K562 (cell line): Measurements from ENCODE around the gene RAP1GDS1. TPM values are rescaled to one million over a fixed set of nuclear protein-coding genes. Genes with fewer than 3 reads are reported as not detected.

Experiments used
- ATAC-seq: fragments of 200-7000 bp; cut with Tn5 transposase; 3 replicates; pipeline ENCODE4 v1.9.1; 2020; ENCODE audit warnings: moderate library complexity
- BruUV-seq: library from RNA; stranded (reverse); fragments of 400-500 nt; replicated peaks from 2 replicates; lab custom pipeline; 2021; lab: Mats Ljungman, UMichigan
- CTCF ChIA-PET: fragments of 300-600 bp; formaldehyde crosslinking; extraction: SDS; loops from one replicate; lab custom pipeline; 2021; ENCODE audit warnings: low intra/inter-chr PET ratio; lab: Yijun Ruan, JAX
- POLR2A ChIA-PET: fragments of 300-600, 350-650 bp; sonication (Branson Sonifier 250); formaldehyde crosslinking; extraction: SDS; loops from one replicate; lab custom pipeline; 2021; ENCODE audit warnings: antibody characterized with exemption, inconsistent platforms; lab: Yijun Ruan, JAX
- DNase-seq, 4 experiments: peaks; one replicate each; pipeline versions ENCODE4 v3.0.0 to v3.0.0-alpha.2; 2011 to 2018; ENCODE audit warnings: low spot score in 3 of 4, mixed read lengths in 3 of 4; ENCODE audit errors: extremely low read depth in 1 of 4
- FAIRE-seq: peaks from 2 replicates; lab custom pipeline; 2011; peaks lifted over from hg19 to GRCh38; lab: Jason Lieb, UNC
- H2AFZ ChIP-seq: 2 replicates; pipeline ENCODE4 v1.6.0; 2011; ENCODE audit warnings: low read depth, low read length, control low read depth, inconsistent platforms
- H3K27ac ChIP-seq: fragments of 200-600 bp; 3 replicates; pipeline ENCODE4 v1.8.0; 2011; ENCODE audit warnings: low read depth, mild to moderate bottlenecking, control low read depth, inconsistent platforms, low read length, moderate library complexity, mixed read lengths; ENCODE audit errors: extremely low read depth
- H3K27me3 ChIP-seq, 2 experiments: fragments of 300-600 bp in 1 of 2; 2 replicates in 1 of 2; 3 replicates in 1 of 2; pipeline versions ENCODE4 v1.6.0 to v1.8.0; 2011; ENCODE audit warnings: inconsistent platforms in 2 of 2, low read length in 2 of 2, mild to moderate bottlenecking in 1 of 2, mixed read lengths in 1 of 2, moderate library complexity in 1 of 2; ENCODE audit not compliant: control insufficient read depth in 2 of 2, insufficient read depth in 2 of 2
- H3K36me3 ChIP-seq: fragments of 300-600 bp; 3 replicates; pipeline ENCODE4 v1.8.0; 2011; ENCODE audit warnings: mild to moderate bottlenecking, low read length, inconsistent platforms; ENCODE audit not compliant: control insufficient read depth, insufficient read depth
- H3K4me1 ChIP-seq, 2 experiments: fragments of 200-600 bp in 1 of 2; replicated peaks in 1 of 2; 2 replicates in 1 of 2; 3 replicates in 1 of 2; pipeline versions ENCODE4 v1.5.1 to v1.8.0; 2011; ENCODE audit warnings: inconsistent platforms in 2 of 2, low read length in 2 of 2, mild to moderate bottlenecking in 1 of 2, mixed read lengths in 1 of 2, moderate library complexity in 1 of 2; ENCODE audit not compliant: control insufficient read depth in 2 of 2, insufficient read depth in 2 of 2
- H3K4me2 ChIP-seq: 2 replicates; pipeline ENCODE4 v1.6.1; 2011; ENCODE audit warnings: low read length, control low read depth, inconsistent platforms, mixed read lengths; ENCODE audit not compliant: insufficient read depth
- H3K4me3 ChIP-seq: fragments of 200-600 bp; sonication (generic), shearing (Covaris generic); 2 replicates; pipeline ENCODE4 v1.5.1; 2016; ENCODE audit warnings: control low read depth, inconsistent platforms
- H3K79me2 ChIP-seq: fragments of 200-600 bp; 3 replicates; pipeline ENCODE4 v1.8.0; 2011; ENCODE audit warnings: low read length, inconsistent platforms; ENCODE audit not compliant: control insufficient read depth, insufficient read depth
- H3K9ac ChIP-seq, 2 experiments: 2 replicates each; pipeline versions ENCODE4 v1.6.0 to v1.6.1; 2011; ENCODE audit warnings: low read depth in 2 of 2, low read length in 2 of 2, control low read depth in 1 of 2, inconsistent platforms in 1 of 2, mild to moderate bottlenecking in 1 of 2, mixed read lengths in 1 of 2; ENCODE audit not compliant: insufficient read depth in 1 of 2
- H3K9me1 ChIP-seq: one replicate; pipeline ENCODE4 v1.6.0; 2011; ENCODE audit warnings: inconsistent platforms, mild to moderate bottlenecking, low read length, moderate library complexity; ENCODE audit not compliant: control insufficient read depth, insufficient read depth
- H3K9me3 ChIP-seq: replicated peaks from 2 replicates; pipeline ENCODE4 v1.5.1; 2011; ENCODE audit warnings: low read depth, low read length, inconsistent platforms; ENCODE audit not compliant: control insufficient read depth, insufficient read depth
- H4K20me1 ChIP-seq: replicated peaks from 2 replicates; pipeline ENCODE4 v1.6.1; 2011; ENCODE audit warnings: low read length, inconsistent platforms, mixed read lengths; ENCODE audit not compliant: control insufficient read depth, insufficient read depth
- BCL6 ChIP-seq: fragments of 250-450 bp; sonication (Bioruptor Pico); IDR thresholded peaks from 2 replicates; pipeline ENCODE4 v1.4.0; 2020
- ERF ChIP-seq: fragments of 450-650 bp; formaldehyde crosslinking; IDR thresholded peaks from 2 replicates; pipeline ENCODE4 v1.4.0; 2020; ENCODE audit warnings: mild to moderate bottlenecking, mixed read lengths
- FOXM1 ChIP-seq, 2 experiments: fragments of 450-650 bp in 1 of 2; sonication (generic) in 1 of 2; formaldehyde crosslinking in 1 of 2; IDR thresholded peaks; 2 replicates each; pipeline versions ENCODE4 v1.6.1 to v1.9.0; 2017 to 2022; ENCODE audit warnings: low read depth in 2 of 2, mild to moderate bottlenecking in 2 of 2, missing genetic modification reagents in 1 of 2, moderate library complexity in 1 of 2
- HOXB6 ChIP-seq: fragments of 250-450 bp; sonication (Bioruptor Pico); IDR thresholded peaks from 2 replicates; pipeline ENCODE4 v1.5.1; 2022; ENCODE audit warnings: mild to moderate bottlenecking, borderline replicate concordance
- MAX ChIP-seq: sonication (generic); formaldehyde crosslinking; IDR thresholded peaks from 2 replicates; pipeline ENCODE4 v1.9.0; 2022; ENCODE audit warnings: mild to moderate bottlenecking, missing genetic modification reagents
- MBD2 ChIP-seq: sonication (generic); IDR thresholded peaks from 2 replicates; pipeline ENCODE4 v1.6.1; 2016; ENCODE audit warnings: low read depth, borderline replicate concordance
- SMARCE1 ChIP-seq: fragments of 450-650 bp; IDR thresholded peaks from 2 replicates; pipeline ENCODE4 v1.7.1; 2016; ENCODE audit warnings: mild to moderate bottlenecking
- TCF15 ChIP-seq: fragments of 250-450 bp; sonication (Bioruptor Pico); IDR thresholded peaks from 2 replicates; pipeline ENCODE4 v1.8.0; 2022; ENCODE audit warnings: moderate library complexity, mild to moderate bottlenecking, inconsistent platforms
- TEAD4 ChIP-seq, 2 experiments: sonication (generic) in 1 of 2; formaldehyde crosslinking in 1 of 2; IDR thresholded peaks; 2 replicates each; pipeline versions ENCODE4 v1.6.1 to v1.8.0; 2012 to 2022; ENCODE audit warnings: borderline replicate concordance in 1 of 2, inconsistent platforms in 1 of 2, low read length in 1 of 2, mild to moderate bottlenecking in 1 of 2, missing genetic modification reagents in 1 of 2
- XRCC3 ChIP-seq: fragments of 450-650 bp; IDR thresholded peaks from 2 replicates; pipeline ENCODE4 v1.6.1; 2017; ENCODE audit warnings: mild to moderate bottlenecking, moderate library complexity
- ZBTB7A ChIP-seq: IDR thresholded peaks from 2 replicates; pipeline ENCODE4 v1.6.1; 2011; ENCODE audit warnings: low read depth, mild to moderate bottlenecking, low read length, moderate library complexity, borderline replicate concordance; ENCODE audit not compliant: control insufficient read depth
- ZFP36 ChIP-seq: fragments of 150-350 bp; IDR thresholded peaks from 2 replicates; pipeline ENCODE4 v1.6.1; 2018; ENCODE audit warnings: low read length, low read depth; ENCODE audit not compliant: partially characterized antibody
- ZNF134 ChIP-seq: fragments of 250-450 bp; sonication (Bioruptor Pico); conservative IDR thresholded peaks from 2 replicates; pipeline ENCODE4 v1.4.0; 2020
- ZNF165 ChIP-seq: fragments of 250-450 bp; sonication (Bioruptor Pico); IDR thresholded peaks from 2 replicates; pipeline ENCODE4 v1.4.0; 2020; ENCODE audit warnings: borderline replicate concordance
- ZNF232 ChIP-seq: sonication (generic); formaldehyde crosslinking; IDR thresholded peaks from 2 replicates; pipeline ENCODE4 v1.8.0; 2022; ENCODE audit warnings: mild to moderate bottlenecking, missing genetic modification reagents
- ZNF274 ChIP-seq: IDR thresholded peaks from 2 replicates; pipeline ENCODE4 v1.6.1; 2011; ENCODE audit warnings: low read depth, mild to moderate bottlenecking, low read length, moderate library complexity, borderline replicate concordance
- WGBS: fragments of 100-300 bp; shearing (Covaris generic); methylation state at CpG from one replicate; pipeline ENCODE4 v1.1.6; 2016; ENCODE audit warnings: low coverage, mixed read lengths; ENCODE audit not compliant: insufficient coverage; ENCODE audit errors: missing lambda C conversion rate; 5-methylcytosine and 5-hydroxymethylcytosine counted together
- in situ Hi-C: fragments of 300-500 bp; cut with MboI; formaldehyde crosslinking; loops from 4 replicates; pipeline ENCODE4 v1.15.0; 2018; ENCODE audit warnings: inconsistent platforms, mixed read lengths
- intact Hi-C: fragments of 100-400 bp; cut with micrococcal nuclease; formaldehyde crosslinking; loops from 2 replicates; pipeline ENCODE4 v1.14.2; 2022
- polyA plus RNA-seq, 8 experiments: library from polyadenylated mRNA; depleted of rRNA in 4 of 8; stranded (reverse) in 5 of 8; unstranded in 3 of 8; fragments of >200 nt; fragmentation: Nextera tagmentation in 2 of 8; fragmentation: Illumina TruSeq in 1 of 8; extraction: Ambion mirVana in 2 of 8; extraction: Trizol in 1 of 8; gene quantifications; 2 replicates each; pipeline versions ENCODE4 v1.2.1 to v1.2.3, GENCODE V29; 2011 to 2014; ENCODE audit warnings: inconsistent platforms in 1 of 8, missing spikeins in 1 of 8
- total RNA-seq, 7 experiments: library from RNA; depleted of rRNA in 6 of 7; stranded (reverse); fragments of >200 nt in 6 of 7; fragmentation: Illumina TruSeq in 2 of 7; extraction: Trizol in 2 of 7; gene quantifications; 2 replicates each; pipeline versions ENCODE4 v1.2.1 to v1.2.3, GENCODE V29; 2011 to 2021; ENCODE audit warnings: low replicate concordance in 1 of 7
- TF ChIP-seq, protein P1 (sequence below): fragments of 250-450 bp; sonication (Bioruptor Pico); IDR thresholded peaks from 2 replicates; pipeline ENCODE4 v1.8.0; 2022; ENCODE audit warnings: moderate library complexity, mild to moderate bottlenecking, inconsistent platforms

The RAP1GDS1 gene
- total and polyA plus RNA-seq, 9 of the 15 experiments (the other 6 are each of a cell fraction or from before 2014, with no cell fraction given): 27.2 to 55.6 (median 31.5) TPM

DNA sequence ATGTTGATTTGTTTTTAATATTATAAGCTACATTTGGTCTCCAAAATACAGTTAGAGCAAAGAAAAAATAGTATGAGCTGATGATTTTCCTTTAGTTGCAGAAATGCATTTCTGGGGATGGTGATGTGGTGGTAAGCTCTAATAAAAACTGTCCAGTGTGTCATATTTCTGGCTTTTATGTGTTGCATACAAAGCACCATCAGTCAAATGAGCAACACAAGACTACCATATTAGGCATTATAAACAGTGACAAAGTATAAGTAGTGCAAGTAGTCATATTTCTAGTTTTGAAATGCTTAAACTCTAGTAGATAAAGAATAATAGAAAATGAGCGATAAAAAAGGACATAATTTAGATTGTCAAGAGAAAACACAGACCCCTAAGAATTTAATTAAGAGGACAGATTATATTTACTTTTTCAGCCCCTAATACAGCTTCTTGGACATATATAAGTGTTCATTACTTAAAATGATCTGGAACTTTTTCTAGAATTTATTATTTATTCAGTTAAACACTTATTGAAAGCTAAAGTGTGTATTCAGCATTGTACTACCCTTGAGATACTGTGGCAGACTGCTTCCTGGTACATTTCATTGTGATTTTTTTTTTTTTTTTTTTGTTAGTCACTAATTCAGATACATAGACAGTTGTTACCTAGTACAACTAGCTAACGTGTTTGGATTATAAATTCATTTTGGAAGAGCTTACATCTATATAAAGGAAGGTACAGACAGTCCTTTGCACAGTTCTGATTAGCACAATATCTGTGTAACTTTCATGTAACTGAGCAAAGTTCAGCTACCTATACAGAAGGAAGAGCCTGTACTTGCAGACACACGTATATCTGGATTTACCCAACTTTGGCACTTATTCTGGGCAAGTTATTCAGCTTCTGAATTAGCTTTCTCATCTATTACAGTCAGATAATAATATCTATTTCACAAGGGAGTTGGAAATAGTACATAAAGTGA, 22.3 kb downstream of the RAP1GDS1 start (continued):
- no peak for TF ChIP-seq MBD2
- TF ChIP-seq FOXM1 (IDR thresholded peaks at IDR 0.05; ENCODE audit: low read depth): no peak
- no peak for TF ChIP-seq FOXM1 (CRISPR knock-in tag; IDR thresholded peaks at IDR 0.05; ENCODE audit: low read depth)
- no peak for TF ChIP-seq ZNF232 (CRISPR knock-in tag)
- TF ChIP-seq ZBTB7A: no peak
- TF ChIP-seq, protein P1, sequence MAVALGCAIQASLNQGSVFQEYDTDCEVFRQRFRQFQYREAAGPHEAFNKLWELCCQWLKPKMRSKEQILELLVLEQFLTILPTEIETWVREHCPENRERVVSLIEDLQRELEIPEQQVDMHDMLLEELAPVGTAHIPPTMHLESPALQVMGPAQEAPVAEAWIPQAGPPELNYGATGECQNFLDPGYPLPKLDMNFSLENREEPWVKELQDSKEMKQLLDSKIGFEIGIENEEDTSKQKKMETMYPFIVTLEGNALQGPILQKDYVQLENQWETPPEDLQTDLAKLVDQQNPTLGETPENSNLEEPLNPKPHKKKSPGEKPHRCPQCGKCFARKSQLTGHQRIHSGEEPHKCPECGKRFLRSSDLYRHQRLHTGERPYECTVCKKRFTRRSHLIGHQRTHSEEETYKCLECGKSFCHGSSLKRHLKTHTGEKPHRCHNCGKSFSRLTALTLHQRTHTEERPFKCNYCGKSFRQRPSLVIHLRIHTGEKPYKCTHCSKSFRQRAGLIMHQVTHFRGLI (CRISPR knock-in tag): no peak
- TF ChIP-seq BCL6 (CRISPR knock-in tag): no peak

DNA sequence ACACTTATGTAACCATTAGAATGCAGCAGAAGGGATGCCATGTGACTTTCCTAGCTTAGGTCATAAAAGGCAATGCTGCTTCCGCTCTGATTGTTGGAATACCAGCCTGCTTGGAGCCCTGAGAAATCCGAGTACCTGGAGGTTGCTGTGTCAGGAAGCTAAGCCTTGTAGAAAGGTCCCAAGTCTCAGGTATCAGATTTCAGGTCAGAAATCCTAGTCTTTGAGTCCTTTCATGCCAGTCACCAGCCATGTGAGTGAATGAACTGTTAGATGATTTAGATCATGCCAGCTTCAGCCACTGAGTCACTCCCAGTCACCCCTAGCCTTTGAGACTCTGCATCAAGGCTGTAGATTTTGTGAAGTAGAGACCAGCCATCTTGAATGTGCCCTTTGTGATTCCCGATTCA, 23.5 kb downstream of the RAP1GDS1 start:
- no peaks in the 10 kb centered on the region for H3K36me3 ChIP-seq
- H4K20me1 ChIP-seq: no peaks in the 10 kb centered on the region
- H3K27me3 ChIP-seq: no peaks in the 10 kb centered on the region
- DNase-seq: no peak
- ChIA-PET POLR2A (interaction anchor here (1.1 kb wide), 1 partner anchor 11 kb away, joined by 3 read pairs; no protein-coding TSS in a partner anchor), CTCF (no interaction called here)
- no peak overlapping the region for H3K9ac ChIP-seq
- no peak overlapping the region for H3K4me2 ChIP-seq
- H3K79me2 ChIP-seq: peaks cover 43% of the 10 kb centered on the region
- no peak for FAIRE-seq
- H3K9me1 ChIP-seq: no peaks in the 10 kb centered on the region
- intact Hi-C loops (no loop called here), in situ Hi-C loops (no loop called here)
- H3K4me1 ChIP-seq: no peaks in the 10 kb centered on the region
- BruUV-seq: no TSS peak
- no peak overlapping the region for H2AFZ ChIP-seq
- H3K27ac ChIP-seq: no peak overlapping the region
- H3K9me3 ChIP-seq: no peaks in the 10 kb centered on the region
- ATAC-seq: peak; percentile 54
- 78% methylated on average over 3 of the region's 3 CpGs for WGBS
- no peak overlapping the region for H3K4me3 ChIP-seq
- no peak for TF ChIP-seq SMARCE1
- TF ChIP-seq ZNF274: no peak
- no peak for TF ChIP-seq TCF15 (CRISPR knock-in tag)
- TF ChIP-seq ERF (CRISPR knock-in tag): no peak
- TF ChIP-seq XRCC3: no peak
- TF ChIP-seq TEAD4 (IDR thresholded peaks at IDR 0.05; ENCODE audit: low read length): no peak
- no peak for TF ChIP-seq TEAD4 (CRISPR knock-in tag; IDR thresholded peaks at IDR 0.05; ENCODE audit: borderline replicate concordance)
- TF ChIP-seq ZNF165: no peak
- no peak for TF ChIP-seq ZFP36
- no peak for TF ChIP-seq HOXB6
- no peak for TF ChIP-seq ZNF134
- no peak for TF ChIP-seq MAX
